ENCODE measurements around the gene KCNJ10. TPM values are rescaled to one million over a fixed set of nuclear protein-coding genes. Genes with fewer than 3 reads are reported as not detected.

The KCNJ10 gene
- total and polyA plus RNA-seq, 8 donors: 0.19 to 1.1 (median 0.78) TPM; not detected in 5

- H3K4me3 ChIP-seq: no peak overlapping the region
- 71 to 98% (median 90%) methylated on average over 1 of the region's 1 CpG for WGBS, 5 donors
- H3K4me1 ChIP-seq: peaks cover 0 to 32% (median 13%) of the 10 kb centered on the region in 4 donors
- H3K27ac ChIP-seq: no peak overlapping the region
- intact Hi-C loops (cut with DNase I; ENCODE audit: low total_unique reads): loop anchor here (10.0 kb wide), 2 partner anchors 87 to 187 kb away; partner anchors contain the start of gene CASQ1
- H3K27me3 ChIP-seq: no peaks in the 10 kb centered on the region
- no peaks in the 10 kb centered on the region for H3K9me3 ChIP-seq
- no peak for DNase-seq
- H3K36me3 ChIP-seq: no peaks in the 10 kb centered on the region
- no peak for TF ChIP-seq POLR2A (IDR thresholded peaks at IDR 0.05)
- no peak for TF ChIP-seq POLR2AphosphoS5 (IDR thresholded peaks at IDR 0.05)
- no peak for TF ChIP-seq EP300 (IDR thresholded peaks at IDR 0.05)
- TF ChIP-seq CTCF (IDR thresholded peaks at IDR 0.05): no peak
These were observed 37.6 kb upstream of the KCNJ10 start for GRCh38 chr1:160107512-160107911.

- H3K36me3 ChIP-seq: no peaks in the 10 kb centered on the region
- 87 to 96% (median 94%) methylated on average over 5 of the region's 5 CpGs for WGBS, 5 donors
- H3K4me1 ChIP-seq: peaks cover 7 to 53% (median 28%) of the 10 kb centered on the region in 4 donors
- H3K27me3 ChIP-seq: no peaks in the 10 kb centered on the region
- DNase-seq: no peak
- intact Hi-C loops (cut with DNase I; ENCODE audit: low total_unique reads): loop anchor here (10.0 kb wide), 2 partner anchors 90 to 190 kb away; partner anchors contain the start of gene CASQ1
- TF ChIP-seq POLR2A (IDR thresholded peaks at IDR 0.05) (no peak), CTCF (IDR thresholded peaks at IDR 0.05) (no peak), EP300 (IDR thresholded peaks at IDR 0.05) (no peak), POLR2AphosphoS5 (IDR thresholded peaks at IDR 0.05) (no peak)
- H3K27ac ChIP-seq: no peak overlapping the region
- H3K4me3 ChIP-seq: no peak overlapping the region
- no peaks in the 10 kb centered on the region for H3K9me3 ChIP-seq
These were observed 35.2 kb upstream of the KCNJ10 start for GRCh38 chr1:160105155-160105554.

GRCh38 chr1:160104486-160104885 is 34.5 kb upstream of the KCNJ10 start:
- peak overlapping the region in 2 of 5 donors; percentile 19 to 46 for H3K27ac ChIP-seq
- intact Hi-C loops (cut with DNase I; ENCODE audit: low total_unique reads): loop anchor here (10.0 kb wide), 2 partner anchors 90 to 190 kb away; partner anchors contain the start of gene CASQ1

More at GRCh38 chr1:160104486-160104885, 34.5 kb upstream of the KCNJ10 start:
- Histone ChIP-seq H3K36me3 (no peaks in the 10 kb centered on the region), H3K27me3 (no peaks in the 10 kb centered on the region), H3K4me1 (peaks cover 7 to 54% (median 32%) of the 10 kb centered on the region in 4 donors), H3K9me3 (no peaks in the 10 kb centered on the region), H3K4me3 (no peak overlapping the region)
- no peak for TF ChIP-seq CTCF (IDR thresholded peaks at IDR 0.05)
- TF ChIP-seq POLR2AphosphoS5 (IDR thresholded peaks at IDR 0.05): no peak
- TF ChIP-seq POLR2A (IDR thresholded peaks at IDR 0.05): no peak
- no peak for TF ChIP-seq EP300 (IDR thresholded peaks at IDR 0.05)
- 60 to 75% (median 69%) methylated on average over 3 of the region's 3 CpGs for WGBS, 5 donors
- DNase-seq: no peak
